SK-N-DZ (cell line): ENCODE measurements around the gene PATL2.
"Not testable (repeated sequence)": the region's sequence is repeated elsewhere in the genome, so short reads cannot be mapped to it uniquely, and the experiment has no call there.

ENCODE experiments used
- DNase-seq: peaks from one replicate; pipeline ENCODE4 v3.0.0-alpha.2; 2015; ENCODE audit warnings: low spot score

PATL2 gene

GRCh38 chr15:44692659-44693058 is 18.5 kb downstream of the PATL2 start:
- no peak for DNase-seq

DNA sequence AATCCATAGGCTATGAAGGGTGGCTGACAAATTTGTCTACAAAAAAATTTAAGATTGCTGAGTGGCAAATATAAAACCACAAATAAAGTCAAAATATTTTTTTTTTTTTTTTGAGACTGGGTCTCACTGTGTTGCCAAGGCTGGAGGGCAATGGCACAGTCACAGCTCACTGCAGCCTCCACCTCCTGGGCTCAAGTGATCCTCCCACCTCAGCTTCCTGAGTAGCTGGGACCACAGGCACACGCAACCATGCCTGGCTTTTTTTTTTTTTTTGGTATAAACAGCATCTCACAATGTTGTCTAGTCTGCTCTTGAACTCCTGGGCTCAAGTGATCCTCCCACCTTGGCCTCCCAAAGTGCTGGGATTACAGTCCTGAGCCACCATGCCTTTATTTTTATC is 20.9 kb downstream of the PATL2 start:
- not testable (repeated sequence) for DNase-seq

- not testable (repeated sequence) for DNase-seq
Observed at GRCh38 chr15:44689318-44689717, 21.8 kb downstream of the PATL2 start.

- not testable (repeated sequence) for DNase-seq
Observed at GRCh38 chr15:44682809-44683682, 28.1 kb downstream of the PATL2 start.

DNA sequence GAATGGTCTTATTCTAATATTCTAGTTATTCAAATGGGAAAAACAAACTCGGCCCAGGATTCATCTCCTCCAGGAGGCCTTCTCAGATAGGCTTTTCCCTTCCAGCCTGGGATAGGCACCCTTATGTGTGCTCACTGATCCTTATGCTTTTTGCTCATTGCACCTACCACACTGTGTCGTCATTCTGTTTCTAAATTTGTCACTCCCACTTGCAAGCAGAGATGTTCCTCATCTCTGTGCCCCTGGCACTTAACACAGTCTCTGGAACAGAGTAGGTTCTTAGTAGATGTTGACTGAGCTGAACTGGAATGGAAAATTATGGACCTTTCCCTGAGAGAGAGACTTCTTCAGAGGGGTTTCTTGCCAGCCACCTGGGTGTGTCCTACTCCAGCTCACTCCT is 28.9 kb downstream of the PATL2 start:
- DNase-seq: no peak

DNA sequence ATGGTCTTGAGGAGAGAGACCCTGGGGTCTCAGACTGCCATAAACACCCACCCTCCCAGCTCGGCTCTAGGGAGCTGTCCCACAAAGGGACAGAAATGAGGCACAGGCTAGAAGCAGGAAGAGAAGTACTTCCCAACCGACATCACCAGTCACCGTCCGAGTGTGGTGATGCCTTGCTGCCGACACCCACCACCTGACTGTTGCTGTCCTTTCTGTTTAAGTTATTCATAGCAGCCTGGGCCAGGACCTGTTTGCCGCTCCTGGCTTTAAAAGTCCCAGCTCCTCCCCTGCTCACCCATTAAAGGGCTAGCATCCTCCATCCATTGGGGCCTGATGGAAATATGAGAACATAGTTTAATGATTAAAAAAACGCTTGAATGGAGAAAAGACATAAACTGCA is 34.4 kb downstream of the PATL2 start:
- no peak for DNase-seq

DNA sequence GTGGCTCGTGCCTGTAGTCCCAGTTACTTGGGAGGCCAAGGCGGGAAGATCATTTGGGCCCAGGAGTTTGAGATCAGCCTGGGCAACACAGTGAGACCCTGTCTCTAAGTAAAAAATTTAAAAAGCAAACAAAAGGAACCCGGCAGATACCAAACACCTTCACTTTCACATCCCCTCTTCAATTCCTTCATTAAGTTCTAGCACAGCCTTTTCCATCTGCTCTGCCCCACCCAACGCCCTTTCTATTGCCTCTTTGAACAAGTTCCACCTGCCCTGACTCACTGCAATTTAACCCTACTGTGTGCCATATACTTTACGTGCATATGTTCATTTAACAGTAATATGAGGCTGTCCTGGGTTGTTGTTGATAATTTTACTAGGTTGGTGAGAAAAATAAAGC is 35.2 kb downstream of the PATL2 start:
- DNase-seq: no peak

DNA sequence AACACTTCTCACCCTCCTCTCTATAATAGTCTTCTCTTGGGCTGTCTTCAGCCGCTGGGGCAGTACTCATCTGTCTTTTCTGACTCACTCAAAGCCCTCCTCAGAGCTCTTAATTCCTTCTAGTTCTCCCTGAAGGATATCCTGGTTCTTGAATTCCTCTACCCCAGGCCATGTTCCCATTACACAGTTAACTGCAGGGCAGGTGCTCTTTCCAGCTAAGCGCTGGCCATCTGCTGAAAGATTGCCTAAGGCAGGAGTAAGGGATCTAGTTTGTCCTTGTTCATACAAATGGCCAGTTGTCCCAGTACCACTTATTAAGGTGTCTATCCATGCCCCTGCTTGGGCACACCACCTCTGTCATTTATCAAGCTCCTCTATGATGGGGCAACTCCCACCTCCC is 37.5 kb downstream of the PATL2 start:
- DNase-seq: no peak

DNA sequence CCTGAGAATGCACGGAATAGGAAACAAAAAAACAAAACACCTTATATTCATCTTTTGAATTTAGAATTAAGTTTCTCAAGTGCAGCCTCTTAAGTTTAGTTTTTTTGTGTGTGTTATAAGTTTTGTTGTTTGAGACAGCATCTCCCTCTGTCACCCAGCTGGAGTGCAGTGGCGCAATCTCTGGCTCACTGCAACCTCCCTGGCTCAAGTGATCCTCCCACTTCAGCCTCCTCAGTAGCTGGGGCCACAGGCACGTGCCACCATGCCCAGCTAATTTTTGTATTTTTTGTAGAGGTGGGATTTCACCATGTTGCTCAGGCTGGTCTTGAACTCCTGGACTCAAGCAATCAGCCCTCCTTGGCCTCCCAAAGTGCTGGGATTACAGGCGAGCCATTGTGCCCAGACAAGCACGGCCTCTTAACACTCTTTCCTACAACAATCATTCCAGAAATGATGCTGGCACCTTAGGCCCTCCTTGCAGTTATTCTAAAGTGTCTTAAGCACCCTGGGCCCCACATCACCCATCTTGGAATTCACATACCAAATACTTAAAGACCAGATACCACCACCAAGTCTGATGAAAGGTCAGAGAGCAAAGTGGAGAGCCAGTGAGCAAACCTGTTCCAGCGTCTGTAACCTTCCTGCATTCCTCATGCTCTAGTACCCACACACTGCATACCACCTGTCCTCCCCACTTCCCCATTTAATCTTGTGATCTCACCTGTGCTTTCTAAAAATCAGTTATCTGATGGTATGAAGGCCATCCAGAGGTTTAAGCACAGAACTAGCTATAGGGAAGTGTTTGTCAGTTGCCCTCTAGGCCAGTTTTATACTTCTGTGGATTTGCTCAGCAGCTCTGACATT is 40.8 kb downstream of the PATL2 start:
- DNase-seq: no peak

- no peak for DNase-seq
Observed at GRCh38 chr15:44668921-44669320, 42.2 kb downstream of the PATL2 start.

DNA sequence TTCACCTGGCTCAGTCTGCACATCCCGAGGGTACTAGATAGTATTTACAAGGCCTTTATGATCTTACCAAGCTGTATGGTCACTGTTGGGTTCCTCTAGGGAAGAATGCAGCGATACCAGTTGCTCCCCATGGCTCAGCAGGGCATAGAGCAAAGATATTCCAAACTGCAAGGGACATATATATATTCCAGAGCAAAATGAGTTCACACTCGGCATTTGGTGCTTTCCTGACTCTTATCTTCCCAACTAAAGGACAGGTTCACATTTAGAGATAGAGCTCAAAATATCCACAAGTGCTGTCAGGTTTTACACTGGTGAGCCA is 44.1 kb downstream of the PATL2 start:
- no peak for DNase-seq

- no peak for DNase-seq
Observed at GRCh38 chr15:44666210-44667038, 44.7 kb downstream of the PATL2 start.

DNA sequence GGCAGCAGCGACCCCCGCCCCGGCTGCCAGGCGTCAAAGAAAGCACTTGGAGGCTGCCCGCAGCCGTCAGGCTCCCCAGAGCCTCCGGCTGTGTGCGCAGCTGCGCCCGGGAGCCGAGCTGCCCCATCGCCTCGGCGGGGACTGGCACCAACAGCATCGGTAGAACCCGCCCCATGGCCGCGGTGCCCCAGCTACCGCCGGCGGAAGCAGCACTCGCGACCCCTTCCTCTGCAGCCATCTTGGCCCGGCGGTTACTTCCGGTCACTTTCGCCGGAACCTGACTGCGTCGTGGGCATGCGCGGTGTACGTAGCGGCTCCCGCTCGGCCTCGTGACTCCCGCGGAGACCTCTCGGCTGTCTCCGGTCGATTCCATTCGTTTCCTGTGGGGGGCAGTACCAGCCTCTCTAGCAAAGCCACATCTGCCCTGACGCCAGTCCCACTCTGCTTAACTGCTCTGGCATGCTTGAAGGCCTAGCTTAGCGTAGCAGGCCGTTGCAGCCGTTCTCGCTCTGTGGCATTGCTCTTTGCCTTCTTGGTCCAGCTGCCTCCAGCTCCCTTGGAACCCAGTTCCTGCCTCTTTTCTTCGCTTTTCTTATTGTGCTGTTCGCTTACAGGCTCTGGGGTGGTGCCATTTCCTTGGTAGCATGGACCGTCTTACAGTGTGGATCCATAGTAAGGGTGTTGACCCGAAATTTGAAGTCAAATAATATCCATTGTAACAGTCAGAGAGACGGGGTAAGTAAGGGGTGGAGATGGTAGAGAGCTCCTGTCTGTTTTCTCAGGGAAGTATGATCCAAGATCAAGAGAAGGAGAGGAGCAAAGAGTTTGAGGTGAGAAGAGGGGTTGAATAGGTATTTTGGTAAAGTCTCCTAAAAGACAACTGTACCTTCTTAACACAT is 47.5 kb downstream of the PATL2 start, which contains the start of gene SPG11:
Gene SPG11 (minus strand): TSS at position 253 of the 899 bp plus-strand sequence. CDS start 15 bp downstream, at position 238.
- peak; percentile 98 for DNase-seq

DNA sequence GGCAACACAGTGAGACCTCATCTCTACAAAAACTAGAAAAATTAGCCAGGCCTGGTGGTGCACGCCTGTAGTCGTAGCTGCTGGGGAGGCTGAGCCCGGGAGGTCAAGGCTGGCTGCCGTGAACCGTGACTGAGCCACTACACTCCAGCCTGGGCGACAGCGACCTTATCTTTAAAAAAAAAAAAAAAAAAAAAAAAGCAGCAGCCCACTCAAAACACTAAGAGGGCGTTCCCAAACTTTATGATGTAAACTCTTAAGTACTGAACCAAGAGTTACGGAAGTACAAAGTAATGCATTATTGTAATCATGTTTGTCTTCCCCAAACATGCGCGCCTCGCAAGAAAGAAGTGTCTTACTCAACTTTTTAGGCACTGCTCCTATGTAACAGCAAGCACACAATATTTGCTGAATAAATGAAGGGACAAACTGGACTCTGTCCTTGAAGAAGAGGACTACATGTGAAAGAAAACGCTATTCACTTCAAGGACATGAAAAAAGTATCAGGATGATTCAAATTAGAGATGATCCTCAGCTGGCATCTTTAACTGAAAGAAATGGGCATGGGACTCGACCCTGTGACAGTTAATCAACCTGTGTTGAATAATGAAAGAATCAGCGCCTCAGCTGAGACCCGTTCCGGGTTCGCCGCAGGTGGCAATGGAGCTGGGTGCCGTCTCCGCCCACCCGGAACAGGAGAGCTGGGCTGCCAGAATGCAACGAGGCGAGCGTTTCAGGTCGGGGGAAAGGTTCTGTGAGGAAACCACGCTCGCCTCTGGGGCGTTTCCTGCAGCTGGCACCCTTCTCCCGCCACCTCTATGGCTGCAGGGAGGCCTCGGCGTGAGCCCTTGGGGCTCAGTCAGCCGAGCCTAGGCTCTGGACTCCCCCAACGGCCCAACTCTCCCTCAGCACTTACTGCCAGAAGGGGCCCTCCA is 48.4 kb downstream of the PATL2 start:
- no peak for DNase-seq

DNA sequence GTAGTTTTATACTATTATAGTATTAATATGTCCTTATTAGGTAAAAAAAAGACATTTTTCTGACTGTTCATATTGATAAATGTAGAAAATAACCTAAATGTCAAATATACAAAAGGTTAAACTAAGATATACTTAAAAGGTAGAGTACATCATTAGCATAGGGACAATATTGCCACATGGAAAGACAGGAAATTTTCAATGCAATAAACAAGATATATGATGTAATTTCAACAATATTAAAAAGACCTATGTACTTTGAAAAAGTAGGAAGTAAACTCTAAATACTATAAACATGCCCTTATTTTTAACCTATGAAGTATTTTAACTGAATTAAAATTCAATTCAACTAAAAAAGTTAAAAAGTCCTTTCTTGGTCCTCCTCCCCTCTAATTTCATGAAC is 49.5 kb downstream of the PATL2 start:
- DNase-seq: no peak

GRCh38 chr15:44659056-44659455 is 52.1 kb downstream of the PATL2 start:
- DNase-seq: no peak

GRCh38 chr15:44657378-44657777 is 53.7 kb downstream of the PATL2 start:
- no peak for DNase-seq

GRCh38 chr15:44656913-44657312 is 54.2 kb downstream of the PATL2 start:
- no peak for DNase-seq

DNA sequence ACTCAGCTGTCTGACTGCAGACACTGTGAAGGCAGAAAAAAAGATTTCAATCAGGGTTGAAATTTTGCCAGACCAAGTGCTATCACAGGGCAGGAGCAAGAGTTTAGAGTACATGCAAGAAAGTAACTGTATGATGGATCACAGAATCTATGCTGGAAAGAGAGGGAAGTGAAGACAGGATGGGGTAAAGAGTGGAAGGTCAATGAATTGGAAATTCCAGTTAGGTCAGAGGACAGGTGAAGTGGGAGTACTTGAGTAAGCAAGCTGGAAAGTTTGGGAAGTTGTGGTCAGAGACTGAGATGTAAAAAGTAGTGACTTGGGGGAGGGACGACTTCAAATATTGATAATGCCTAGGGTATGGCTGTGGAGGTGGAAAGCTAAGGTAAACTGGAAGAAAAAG is 54.8 kb downstream of the PATL2 start:
- no peak for DNase-seq

DNA sequence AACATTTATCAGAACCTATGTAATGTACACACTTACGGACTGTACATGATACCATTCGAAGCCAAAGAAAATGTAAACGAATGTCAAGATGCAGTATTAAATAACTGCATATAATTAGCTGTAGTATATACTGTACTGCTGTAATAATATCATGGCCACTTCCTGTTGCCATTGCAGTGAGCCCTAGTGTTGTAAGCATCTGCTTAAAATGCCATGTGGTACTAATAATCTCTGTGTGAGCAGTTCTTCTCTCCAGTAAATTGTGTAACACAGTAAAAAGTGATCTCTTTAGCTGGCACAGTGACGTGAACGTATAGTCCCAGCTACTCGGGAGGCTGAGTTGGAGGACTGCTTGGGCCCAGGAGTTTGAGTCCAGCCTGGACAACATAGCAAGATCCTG is 56.3 kb downstream of the PATL2 start:
- no peak for DNase-seq
